RKO (cell line): Measurements from ENCODE around the gene CNGA3.
A peak's percentile ranks its signal among the peaks of the same experiment; 100 is the strongest.

Experiments used
- DNase-seq: peaks from one replicate; pipeline ENCODE4 v3.0.0-alpha.2; 2016; ENCODE audit warnings: low spot score

The CNGA3 gene

DNA sequence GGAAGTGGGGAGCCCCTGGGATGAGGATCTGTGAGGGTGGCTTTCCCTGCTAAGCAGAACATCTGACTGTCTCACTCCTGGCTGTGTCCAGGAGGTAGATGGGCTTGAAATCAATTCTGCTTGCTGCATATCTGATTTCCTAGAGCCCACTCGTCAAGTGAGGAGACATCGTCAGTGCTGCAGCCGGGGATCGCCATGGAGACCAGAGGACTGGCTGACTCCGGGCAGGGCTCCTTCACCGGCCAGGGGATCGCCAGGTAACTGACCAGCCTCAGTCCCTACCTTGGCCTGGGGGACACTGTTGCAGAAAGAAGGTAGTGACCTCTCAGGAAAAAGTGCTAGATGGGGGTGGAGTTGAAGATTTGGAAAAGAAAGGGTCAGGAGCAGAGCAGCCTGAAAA lies 31.3 kb downstream of the CNGA3 start:
- DNase-seq, result no peak

DNA sequence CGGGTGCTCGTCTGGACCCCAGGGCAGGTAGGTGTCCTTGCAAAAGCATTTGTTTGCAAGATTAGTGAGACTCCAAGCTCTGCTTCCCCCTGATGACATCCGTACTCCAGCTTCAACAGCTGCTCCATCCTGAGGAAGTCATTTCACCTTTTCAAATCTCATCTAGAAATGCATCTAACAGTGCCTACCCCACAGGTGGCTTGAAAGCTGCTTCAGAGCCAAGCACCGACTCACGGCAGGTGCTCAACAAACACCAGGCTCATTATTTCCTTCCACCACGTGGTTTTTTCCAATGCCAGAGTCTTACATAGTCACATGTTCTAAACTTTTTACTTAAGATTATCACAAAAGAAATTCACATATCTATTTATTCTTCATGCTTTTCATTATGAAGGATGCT lies 31.9 kb downstream of the CNGA3 start:
- no peak for DNase-seq

DNA sequence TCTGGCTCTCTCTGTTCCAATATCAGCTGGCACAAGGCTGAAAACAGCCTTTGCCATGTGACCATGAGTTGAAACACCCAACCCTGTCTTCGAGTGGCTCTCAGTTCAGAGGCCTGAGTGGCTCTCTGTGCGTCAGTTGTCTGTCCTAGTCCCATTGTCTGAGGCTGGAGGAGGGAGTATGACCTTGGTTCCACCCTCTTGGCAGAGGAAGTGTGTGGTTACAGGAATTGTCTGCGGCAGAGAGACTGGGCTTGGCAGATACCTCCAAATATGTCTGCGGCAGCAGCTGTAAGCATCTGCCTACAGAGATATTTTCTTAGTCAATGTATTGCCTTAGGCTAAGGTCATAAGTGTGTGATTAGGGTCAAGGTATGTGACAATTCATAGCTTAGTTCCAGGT lies 32.6 kb downstream of the CNGA3 start:
- DNase-seq, result no peak

DNA sequence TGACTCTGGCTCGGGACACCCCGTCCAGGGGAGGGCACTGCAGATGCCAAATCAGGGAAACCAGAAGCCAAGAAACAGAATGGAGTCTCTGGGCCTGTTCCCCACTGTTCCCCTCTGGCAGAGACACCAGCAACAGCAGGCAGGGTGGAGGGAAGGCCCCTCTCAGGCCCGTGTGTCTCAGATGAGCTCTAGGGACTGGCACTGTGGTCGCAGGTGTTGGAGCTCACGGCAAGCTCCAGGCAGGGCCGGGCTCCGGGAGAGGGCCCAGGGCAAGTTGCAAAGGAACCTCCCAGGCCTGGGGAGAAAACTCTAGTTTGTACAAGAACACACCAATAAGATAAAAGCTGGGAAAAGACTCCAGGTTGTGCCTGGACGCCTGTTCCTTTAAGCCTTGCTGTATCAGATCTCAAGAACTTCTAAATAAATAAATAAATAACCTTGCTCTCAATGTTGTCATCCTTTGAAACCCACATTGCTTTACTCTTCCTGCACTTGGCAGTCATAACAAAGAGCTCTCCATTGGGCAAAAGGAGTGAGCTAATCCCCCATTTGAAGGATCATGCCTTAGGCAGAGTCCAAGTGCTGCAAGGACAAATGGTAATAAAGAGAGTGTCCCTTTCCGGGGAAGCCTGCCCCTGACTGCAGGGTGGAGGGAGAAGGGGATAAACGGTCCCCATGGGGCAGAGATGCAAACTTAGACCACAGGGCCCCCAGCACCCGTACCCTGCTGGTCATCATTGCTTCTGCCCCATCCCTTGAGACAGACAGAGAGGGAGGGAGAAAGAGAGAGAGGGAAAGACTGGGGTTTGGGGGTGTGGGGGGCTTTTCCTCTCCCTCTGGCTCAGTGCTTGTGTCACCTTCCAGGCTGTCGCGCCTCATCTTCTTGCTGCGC lies 33.3 kb downstream of the CNGA3 start:
- DNase-seq, result no peak

DNA sequence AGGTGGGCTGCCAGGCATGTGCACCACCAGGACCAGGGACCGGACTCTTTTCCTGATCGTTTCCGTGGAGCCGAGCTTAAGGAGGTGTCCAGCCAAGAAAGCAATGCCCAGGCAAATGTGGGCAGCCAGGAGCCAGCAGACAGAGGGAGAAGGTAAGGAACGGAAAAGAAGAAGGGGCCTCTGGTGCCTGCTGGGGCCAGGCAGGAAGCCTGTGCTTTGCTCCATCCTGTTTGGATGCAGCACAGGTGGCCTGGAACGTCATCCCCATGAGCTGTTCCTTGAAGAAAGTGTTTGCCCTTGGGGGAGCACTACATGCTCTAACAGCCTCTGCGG lies 33.9 kb downstream of the CNGA3 start:
- no peak for DNase-seq

DNA sequence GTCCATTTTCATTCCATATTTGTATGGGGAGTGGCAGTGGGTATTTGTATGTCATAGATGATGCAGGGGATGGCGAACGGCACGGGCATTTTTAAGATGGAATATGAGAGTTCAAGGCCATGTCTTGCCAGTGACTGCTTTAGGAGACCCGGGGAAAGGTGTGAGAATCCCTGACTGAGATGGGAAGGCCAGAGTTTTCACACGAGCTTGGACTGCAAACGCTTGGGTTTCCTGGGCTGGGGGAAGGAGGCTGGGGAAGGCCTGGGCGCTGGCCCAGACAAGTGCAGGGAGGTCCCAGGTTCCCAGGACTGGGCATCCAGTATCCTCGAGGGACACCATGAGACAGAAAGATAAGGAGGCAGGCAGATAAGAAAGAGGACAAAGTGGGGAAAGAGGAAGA lies 35.2 kb downstream of the CNGA3 start:
- DNase-seq, result no peak

DNA sequence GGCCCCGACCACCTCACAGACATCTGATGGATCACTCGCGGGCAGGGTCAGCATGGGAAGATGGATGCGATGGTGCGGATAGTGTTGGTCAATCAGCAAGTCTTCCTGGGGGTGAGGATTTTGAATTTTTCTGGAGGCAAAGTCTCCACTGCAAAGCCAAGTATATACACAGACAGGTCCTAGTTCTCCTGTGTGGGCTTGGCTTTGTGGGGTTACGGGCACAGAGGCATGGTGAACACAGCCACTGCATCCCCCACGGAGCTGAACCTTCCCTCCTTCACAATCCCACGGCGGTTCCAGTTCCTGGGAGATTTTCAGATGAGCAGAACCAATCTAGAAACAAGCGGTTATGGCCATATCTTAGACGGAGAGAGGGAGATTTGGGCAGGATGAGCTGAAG lies 35.8 kb downstream of the CNGA3 start:
- no peak for DNase-seq

DNA sequence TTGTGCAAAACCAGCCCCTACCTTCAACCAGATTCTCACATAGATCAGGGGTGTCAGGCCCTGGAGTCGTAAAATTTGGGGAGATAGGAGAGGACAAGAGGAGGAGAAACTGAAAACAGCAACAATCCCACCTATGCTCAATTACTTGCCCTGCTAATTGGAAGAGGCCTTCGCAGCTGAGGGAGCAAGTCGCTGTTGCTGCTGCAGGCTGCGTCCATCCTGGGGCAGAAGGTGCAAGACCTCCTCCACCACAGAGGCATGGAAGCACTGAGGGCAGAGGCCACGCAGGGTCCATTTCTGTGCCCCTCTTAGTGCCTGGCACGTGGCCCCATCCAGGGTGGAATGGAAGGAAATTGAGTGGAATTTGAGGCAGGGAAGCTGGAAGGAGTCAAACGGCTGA lies 36.5 kb downstream of the CNGA3 start:
- DNase-seq, result no peak

DNA sequence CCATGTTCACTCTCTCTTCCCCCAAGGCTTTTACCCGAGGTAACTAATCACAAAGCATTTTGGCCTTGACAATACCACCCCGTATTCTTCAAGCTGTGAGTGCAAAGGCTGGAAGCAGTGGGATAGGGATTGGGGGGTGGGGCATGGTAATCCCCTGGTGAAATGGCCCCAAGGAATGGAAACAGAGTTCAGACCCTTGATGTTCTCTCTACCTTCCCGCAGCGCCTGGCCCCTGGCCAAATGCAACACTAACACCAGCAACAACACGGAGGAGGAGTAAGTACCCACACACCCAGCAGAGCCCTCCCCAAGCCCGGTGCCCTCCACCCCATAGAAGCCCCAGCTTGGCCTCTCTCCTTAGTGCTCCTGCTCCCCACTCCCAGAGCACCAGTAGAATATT lies 36.9 kb downstream of the CNGA3 start:
- no peak for DNase-seq

DNA sequence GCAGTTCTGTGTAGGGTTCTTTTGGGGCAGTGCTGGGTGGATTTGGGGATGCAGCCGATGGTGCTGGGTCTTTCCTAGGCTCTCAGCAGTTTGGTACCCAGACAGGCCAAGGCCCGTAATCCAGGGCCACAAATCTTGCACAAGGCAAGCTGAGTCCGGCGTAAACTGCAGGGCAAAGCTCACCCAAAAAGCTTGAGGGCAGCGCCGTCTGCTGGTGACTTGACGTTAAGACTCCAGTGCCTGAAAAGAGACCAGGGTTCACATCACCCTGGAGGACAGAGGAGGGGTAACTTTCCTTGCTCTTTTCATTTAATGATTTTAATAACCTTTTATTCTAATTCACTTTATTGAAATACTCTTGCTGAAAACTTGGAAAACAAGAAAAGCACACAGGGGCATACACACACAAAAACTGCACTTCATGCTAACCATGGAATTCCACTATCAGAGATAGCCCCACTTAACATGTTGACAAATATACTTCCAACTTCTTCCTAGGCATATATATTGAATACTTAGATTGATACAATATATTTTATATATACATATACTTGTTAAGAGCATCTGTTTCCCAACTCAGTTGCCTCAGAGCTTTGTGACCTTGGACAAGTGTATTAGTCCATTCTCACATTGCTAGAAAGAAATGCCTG lies 38.9 kb downstream of the CNGA3 start:
- peak; percentile 73 for DNase-seq

DNA sequence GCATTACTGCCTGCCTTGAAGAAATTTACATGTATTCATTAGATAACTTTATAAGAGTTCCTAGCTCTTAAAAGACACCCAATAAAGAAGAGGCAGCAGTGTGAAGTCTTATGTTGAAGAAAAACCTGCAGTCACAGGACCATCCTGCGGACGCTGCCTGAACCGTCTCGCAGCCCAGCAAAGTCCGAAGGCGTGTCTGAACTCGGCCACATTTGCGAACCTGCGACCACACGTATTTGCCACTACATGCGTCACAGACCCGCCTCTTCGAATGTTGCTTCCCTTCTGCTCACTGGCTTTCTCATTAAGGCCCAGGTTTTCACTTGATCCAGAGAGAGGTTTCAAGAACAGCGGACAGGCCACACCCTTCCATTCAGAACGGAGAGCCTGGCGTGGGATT lies 41.2 kb downstream of the CNGA3 start:
- DNase-seq, result no peak

DNA sequence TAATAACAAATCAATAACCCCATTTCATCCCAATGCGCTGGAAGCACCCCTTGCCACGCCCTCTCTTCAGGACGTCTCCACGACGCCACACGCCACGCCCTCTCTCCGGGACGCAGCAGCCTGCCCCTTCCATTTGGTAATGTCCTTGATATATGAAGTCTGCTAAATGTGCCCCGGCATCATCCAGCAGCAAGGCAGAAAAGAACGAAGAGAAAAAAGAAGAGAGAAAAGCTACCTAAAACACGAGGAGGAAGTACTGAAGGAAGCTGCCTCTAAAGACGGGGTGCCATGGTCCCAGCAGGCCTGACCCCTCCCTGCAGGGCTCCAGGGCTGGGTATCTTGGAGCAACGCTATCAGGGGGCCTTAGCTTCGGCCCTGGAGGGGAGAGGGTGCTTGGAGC lies 41.8 kb downstream of the CNGA3 start:
- no peak for DNase-seq

DNA sequence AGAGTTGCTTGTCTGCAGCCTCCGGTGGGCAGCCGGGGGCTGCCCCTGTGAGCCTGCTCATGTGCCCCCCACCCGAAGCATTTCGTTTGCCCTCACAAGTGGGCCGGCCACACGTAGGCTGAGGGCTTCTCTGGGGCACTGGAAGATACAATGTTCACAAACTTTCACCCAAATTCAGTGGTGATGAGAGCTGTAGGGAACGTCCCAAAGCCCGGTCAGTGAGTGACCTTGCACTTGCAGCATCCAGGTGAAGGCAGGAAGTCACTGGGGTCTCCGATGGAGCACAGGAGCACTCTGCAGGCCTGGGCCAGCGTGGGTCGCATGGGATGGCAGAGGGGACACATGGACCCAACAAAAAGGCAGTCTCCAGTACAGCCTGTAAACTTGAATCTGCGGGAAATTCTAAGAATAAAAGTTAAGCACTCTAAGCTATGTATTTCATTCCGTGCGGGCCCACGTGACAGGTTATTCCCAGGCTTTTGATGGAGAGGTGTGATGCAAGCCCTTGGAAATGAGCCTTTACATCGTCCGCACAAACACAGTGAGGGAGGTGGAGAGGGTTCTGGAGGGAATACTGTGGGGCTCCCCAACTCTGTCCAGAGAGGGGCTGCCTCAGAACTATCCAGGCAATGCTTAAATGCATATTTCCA lies 42.5 kb downstream of the CNGA3 start:
- DNase-seq, result no peak

DNA sequence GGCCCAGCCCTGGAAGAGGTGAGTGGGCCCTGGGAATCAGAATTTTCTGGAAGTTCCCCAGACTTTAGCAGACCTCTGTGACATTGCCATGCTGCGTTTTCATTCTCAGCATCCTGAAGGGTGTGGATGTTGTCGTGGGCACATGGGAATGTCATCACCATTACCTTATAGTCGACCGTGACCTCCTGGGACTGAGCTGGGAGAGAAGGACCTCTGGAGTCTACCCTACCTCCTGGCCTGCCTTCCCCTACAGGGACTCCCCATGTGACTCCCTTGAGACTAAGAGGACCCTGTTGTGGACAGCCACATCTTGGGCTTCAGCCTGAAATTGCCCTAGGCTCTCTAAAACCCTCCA lies 43.0 kb downstream of the CNGA3 start:
- no peak for DNase-seq

DNA sequence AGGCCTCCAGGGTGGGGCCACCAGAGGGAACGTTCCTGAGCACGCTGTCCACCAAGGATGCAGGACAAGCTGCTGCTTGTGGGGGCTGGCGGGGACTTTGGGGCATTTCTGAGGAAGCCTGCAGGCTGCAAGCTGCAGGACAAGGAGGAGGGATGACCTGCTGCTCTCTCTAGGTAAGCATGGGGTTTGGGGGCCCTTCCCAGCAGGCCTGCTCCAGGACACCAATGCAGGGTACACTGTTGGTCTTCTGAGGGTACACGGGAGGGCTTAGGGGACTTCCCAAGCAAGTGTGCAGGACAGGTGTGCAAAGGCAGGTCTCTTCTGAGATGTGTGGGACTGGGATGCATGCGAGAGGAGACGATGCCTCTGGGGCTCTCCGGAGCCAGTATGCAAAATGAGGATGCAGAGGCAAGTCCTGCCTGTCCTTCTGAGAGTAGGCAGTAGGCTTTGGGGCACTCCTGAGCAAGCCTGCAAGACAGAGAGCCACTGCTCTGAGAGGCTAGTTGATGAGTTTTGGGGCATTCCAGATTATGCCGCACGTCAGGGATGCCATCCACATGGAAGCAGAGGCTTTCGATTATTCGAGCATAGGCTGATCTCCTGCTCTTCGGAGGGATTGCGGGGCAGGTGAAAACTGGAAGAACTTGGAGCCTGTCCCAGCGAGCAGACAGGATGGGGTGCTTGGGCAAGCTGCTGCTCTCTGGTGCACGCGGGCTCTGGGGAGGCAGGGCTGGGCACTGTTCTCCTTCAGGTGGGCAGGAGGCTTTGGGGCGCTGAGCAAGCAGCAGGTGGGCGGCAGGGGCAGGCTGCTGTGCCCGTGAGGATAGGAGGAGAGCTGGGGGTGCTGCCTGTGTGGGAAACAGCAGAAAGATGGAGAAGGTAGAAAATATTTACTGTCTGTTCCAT lies 44.6 kb downstream of the CNGA3 start:
- no peak for DNase-seq

DNA sequence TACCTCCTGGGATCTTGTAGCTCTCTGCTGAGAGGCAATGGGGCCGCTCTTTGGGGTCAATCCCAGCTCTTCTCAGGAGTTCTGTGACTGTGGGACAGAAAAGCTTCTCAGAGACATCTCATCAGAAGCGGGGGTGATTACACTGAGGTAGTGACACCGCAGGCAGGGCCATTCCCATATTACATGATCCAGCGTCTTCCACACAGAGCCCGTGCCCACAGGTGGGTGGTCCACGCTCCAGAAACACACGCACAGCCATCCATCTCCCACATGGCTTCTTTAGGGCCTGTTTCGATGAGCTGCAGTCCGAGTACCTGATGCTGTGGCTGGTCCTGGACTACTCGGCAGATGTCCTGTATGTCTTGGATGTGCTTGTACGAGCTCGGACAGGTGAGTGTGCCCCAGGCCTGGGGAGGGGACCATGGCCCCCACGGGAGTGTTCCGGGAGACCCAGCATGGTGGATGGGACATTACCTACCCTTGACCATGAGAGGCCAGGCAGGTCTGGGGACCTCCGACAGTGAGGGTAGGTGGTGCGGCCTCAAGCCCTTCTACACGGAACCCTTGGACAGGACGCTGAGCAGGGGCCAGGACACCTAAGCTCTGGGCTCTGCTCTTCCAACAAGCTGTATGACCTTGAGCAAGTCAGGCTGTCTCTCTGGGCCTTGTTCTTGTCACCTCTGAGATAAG lies 45.5 kb downstream of the CNGA3 start:
- DNase-seq, result no peak

DNA sequence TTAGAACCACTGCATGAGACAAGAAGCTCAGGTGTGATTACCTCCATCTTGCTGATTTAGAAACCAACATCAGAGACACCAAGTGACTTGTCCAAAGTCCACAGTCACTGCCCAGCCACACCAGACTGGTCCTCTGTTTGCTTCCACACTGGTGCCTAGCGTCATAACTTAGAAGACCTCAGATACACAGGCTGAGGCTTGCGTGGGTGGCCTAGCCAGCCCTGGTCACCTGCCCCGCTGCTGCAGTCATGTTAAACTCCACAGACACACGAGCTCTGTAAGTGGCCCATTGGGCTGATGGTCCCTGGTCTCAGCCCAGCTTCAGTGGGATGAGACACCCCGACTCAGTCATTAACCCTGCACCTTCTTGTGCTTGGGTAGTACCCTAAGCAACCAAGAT lies 47.1 kb downstream of the CNGA3 start:
- DNase-seq, result no peak

DNA sequence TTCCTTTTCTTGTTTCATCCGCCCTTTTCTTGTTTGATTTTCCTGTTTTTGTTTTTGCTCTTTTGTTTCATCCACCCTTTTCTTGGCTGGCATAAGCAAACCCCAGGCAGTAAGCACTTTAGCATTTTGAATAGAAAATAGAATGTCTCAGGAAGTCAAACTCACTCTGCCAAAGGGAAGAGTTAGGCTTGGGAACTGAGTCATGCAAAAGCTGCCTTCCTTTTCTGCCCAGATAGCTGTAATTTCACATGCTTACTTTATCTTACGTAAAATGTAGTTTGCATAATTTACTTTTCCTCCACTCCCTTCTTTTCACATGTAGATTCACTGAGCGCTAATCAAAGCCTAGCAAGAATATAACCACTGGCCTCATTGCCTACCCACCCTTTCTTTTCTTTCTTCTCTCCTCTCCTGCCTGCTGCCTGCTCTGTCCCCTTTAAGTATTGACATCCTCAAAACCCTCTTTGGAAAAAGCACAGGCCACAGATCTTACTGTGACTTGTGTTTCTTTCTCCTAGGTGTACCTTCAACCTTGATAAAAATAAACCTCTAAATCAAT lies 48.4 kb downstream of the CNGA3 start:
- no peak for DNase-seq

DNA sequence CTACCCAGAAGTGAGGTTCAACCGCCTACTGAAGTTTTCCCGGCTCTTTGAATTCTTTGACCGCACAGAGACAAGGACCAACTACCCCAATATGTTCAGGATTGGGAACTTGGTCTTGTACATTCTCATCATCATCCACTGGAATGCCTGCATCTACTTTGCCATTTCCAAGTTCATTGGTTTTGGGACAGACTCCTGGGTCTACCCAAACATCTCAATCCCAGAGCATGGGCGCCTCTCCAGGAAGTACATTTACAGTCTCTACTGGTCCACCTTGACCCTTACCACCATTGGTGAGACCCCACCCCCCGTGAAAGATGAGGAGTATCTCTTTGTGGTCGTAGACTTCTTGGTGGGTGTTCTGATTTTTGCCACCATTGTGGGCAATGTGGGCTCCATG lies 49.7 kb downstream of the CNGA3 start:
- no peak for DNase-seq

DNA sequence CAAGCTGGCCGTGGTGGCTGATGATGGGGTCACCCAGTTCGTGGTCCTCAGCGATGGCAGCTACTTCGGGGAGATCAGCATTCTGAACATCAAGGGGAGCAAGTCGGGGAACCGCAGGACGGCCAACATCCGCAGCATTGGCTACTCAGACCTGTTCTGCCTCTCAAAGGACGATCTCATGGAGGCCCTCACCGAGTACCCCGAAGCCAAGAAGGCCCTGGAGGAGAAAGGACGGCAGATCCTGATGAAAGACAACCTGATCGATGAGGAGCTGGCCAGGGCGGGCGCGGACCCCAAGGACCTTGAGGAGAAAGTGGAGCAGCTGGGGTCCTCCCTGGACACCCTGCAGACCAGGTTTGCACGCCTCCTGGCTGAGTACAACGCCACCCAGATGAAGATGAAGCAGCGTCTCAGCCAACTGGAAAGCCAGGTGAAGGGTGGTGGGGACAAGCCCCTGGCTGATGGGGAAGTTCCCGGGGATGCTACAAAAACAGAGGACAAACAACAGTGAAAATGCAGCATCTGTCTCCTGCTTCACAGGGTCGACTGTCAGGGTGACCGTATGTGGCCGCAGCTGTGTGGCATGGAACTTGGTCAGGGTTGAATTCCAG lies 50.6 kb downstream of the CNGA3 start:
- DNase-seq, result no peak

DNA sequence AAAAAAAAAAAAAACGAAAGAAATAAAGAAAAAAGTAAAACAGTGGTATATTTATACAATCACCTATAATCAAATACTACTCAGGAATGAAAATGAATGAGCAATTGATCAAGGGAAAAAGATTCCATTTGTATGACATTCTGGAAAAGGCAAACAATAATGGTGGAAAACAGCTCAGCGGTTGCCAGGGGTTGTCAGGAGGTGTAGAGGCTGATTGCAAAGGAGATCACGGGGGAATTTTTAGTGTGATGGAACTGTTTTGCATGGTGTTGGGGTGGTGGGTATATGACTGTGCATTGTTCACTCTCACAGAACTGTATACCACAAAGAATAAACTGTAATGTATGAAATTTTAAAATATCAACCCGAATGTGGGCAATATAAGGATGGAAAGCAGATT lies 52.9 kb downstream of the CNGA3 start:
- DNase-seq, result no peak
